ENCODE results near the gene UBC. TPM values are rescaled to one million over a fixed set of nuclear protein-coding genes. Genes with fewer than 3 reads are reported as not detected.

UBC gene
- total RNA-seq, 1 donor from 2014 or later = 1,235 TPM

- TF ChIP-seq CTCF (IDR thresholded peaks at IDR 0.05) = no peak
- Mint-ChIP-seq H3K4me1 (ENCODE audit: low read depth) (peaks cover 3% of the 10 kb centered on the region), H3K4me3 (ENCODE audit: unreplicated experiment) (no peak overlapping the region), H3K9me3 (ENCODE audit: low read depth) (no peaks in the 10 kb centered on the region), H3K27me3 (ENCODE audit: low read depth) (no peaks in the 10 kb centered on the region), H3K36me3 (ENCODE audit: low read depth) (no peaks in the 10 kb centered on the region), H3K27ac (ENCODE audit: unreplicated experiment) (no peak overlapping the region)
- no peak for DNase-seq (ENCODE audit: low spot score)
Measured at GRCh38 chr12:124869059-124869665, 45.3 kb downstream of the UBC start.

GRCh38 chr12:124868252-124869058 lies 46.0 kb downstream of the UBC start:
- Mint-ChIP-seq H3K4me1 (ENCODE audit: low read depth) (peaks cover 7% of the 10 kb centered on the region), H3K9me3 (ENCODE audit: low read depth) (no peaks in the 10 kb centered on the region)

GRCh38 chr12:124867401-124867930 lies 47.0 kb downstream of the UBC start:
- TF ChIP-seq CTCF (IDR thresholded peaks at IDR 0.05) = no peak
- DNase-seq (ENCODE audit: low spot score) = no peak
- Mint-ChIP-seq H3K36me3 (ENCODE audit: low read depth) (no peaks in the 10 kb centered on the region), H3K4me1 (ENCODE audit: low read depth) (peaks cover 12% of the 10 kb centered on the region), H3K27me3 (ENCODE audit: low read depth) (no peaks in the 10 kb centered on the region), H3K4me3 (ENCODE audit: unreplicated experiment) (no peak overlapping the region), H3K27ac (ENCODE audit: unreplicated experiment) (no peak overlapping the region), H3K9me3 (ENCODE audit: low read depth) (no peaks in the 10 kb centered on the region)

More at GRCh38 chr12:124868252-124869058, 46.0 kb downstream of the UBC start:
- Mint-ChIP-seq H3K36me3 (ENCODE audit: low read depth) (no peaks in the 10 kb centered on the region), H3K27me3 (ENCODE audit: low read depth) (no peaks in the 10 kb centered on the region), H3K27ac (ENCODE audit: unreplicated experiment) (no peak overlapping the region), H3K4me3 (ENCODE audit: unreplicated experiment) (no peak overlapping the region)
- no peak for TF ChIP-seq CTCF (IDR thresholded peaks at IDR 0.05)
- DNase-seq (ENCODE audit: low spot score) = no peak

GRCh38 chr12:124866883-124867400 lies 47.5 kb downstream of the UBC start:
- no peak overlapping the region for H3K4me3 Mint-ChIP-seq (ENCODE audit: unreplicated experiment)
- no peak for DNase-seq (ENCODE audit: low spot score)
- H3K36me3 Mint-ChIP-seq (ENCODE audit: low read depth) = no peaks in the 10 kb centered on the region

More at GRCh38 chr12:124866883-124867400, 47.5 kb downstream of the UBC start:
- no peak for TF ChIP-seq CTCF (IDR thresholded peaks at IDR 0.05)
- Mint-ChIP-seq H3K9me3 (ENCODE audit: low read depth) (no peaks in the 10 kb centered on the region), H3K27me3 (ENCODE audit: low read depth) (no peaks in the 10 kb centered on the region), H3K27ac (ENCODE audit: unreplicated experiment) (no peak overlapping the region), H3K4me1 (ENCODE audit: low read depth) (peaks cover 18% of the 10 kb centered on the region)

Measured in chondrocyte (in vitro differentiated cells).